ENCODE measurements around the gene LRRC47.

DNA sequence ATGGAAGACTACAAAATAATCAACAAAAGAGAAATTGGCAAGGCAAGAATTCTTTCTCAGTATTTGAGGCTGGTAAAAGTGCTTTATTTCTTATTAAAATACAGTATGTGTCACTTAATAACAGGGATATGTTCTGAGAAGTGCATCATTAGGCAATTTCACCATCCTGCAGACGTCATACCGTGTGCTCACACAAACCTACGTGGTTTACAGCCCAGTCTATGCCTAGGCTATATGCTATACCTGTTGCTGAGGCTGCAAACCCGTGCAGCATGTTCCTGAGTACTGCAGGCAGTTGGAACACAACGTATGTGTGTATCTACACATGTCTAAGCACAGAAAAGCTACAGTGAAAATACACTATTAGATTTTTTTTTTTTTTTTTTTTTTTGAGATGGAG lies 46.8 kb downstream of the LRRC47 start:
- TF ChIP-seq CTCF (IDR thresholded peaks at IDR 0.05): no peak
- TF ChIP-seq ZFX (IDR thresholded peaks at IDR 0.05; ENCODE audit: borderline replicate concordance): no peak

Data from 22Rv1 (cell line).